CD4-positive, alpha-beta memory T cell (primary cell): ENCODE data around the gene MICAL2. TPM values are rescaled to one million over a fixed set of nuclear protein-coding genes. Genes with fewer than 3 reads are reported as not detected.

Source experiments
- CTCF ChIA-PET: fragments of 350-600 bp; sonication (Branson Sonifier 250); formaldehyde crosslinking; loops from one replicate; lab custom pipeline; 2021; ENCODE audit warnings: inconsistent platforms; ENCODE audit not compliant: partially characterized antibody; lab: Charles Lee
- POLR2A ChIA-PET: fragments of 350-600 bp; sonication (Branson Sonifier 250); formaldehyde crosslinking; loops from one replicate; lab custom pipeline; 2021; ENCODE audit not compliant: partially characterized antibody; lab: Charles Lee
- DNase-seq, 5 donors: peaks; one replicate each; pipeline versions ENCODE4 v3.0.0 to v3.0.0-alpha.2; 2020 to 2022; ENCODE audit warnings: mixed read lengths in 1 of 5
- H3K27ac ChIP-seq: one replicate; pipeline ENCODE4 v1.7.0; 2013; ENCODE audit warnings: low read depth, low read length
- H3K27me3 ChIP-seq: 2 replicates; pipeline ENCODE4 v1.7.0; 2013; ENCODE audit warnings: mild to moderate bottlenecking, low read length, moderate library complexity; ENCODE audit not compliant: insufficient read depth
- H3K36me3 ChIP-seq: 2 replicates; pipeline ENCODE4 v1.7.0; 2013; ENCODE audit warnings: mild to moderate bottlenecking, low read length, moderate library complexity; ENCODE audit not compliant: insufficient read depth
- H3K4me1 ChIP-seq: 2 replicates; pipeline ENCODE4 v1.7.0; 2013; ENCODE audit warnings: mild to moderate bottlenecking, low read length, moderate library complexity; ENCODE audit not compliant: insufficient read depth
- H3K4me3 ChIP-seq, 2 donors: one replicate each; pipeline ENCODE4 v1.7.0; 2013; ENCODE audit warnings: low read length in 2 of 2, mild to moderate bottlenecking in 1 of 2
- H3K9me3 ChIP-seq, 2 donors: one replicate each; pipeline ENCODE4 v1.7.0; 2013; ENCODE audit warnings: low read length in 2 of 2, control low read depth in 1 of 2; ENCODE audit not compliant: control insufficient read depth in 1 of 2
- H3K27ac Mint-ChIP-seq, 7 donors: one replicate each; pipeline ENCODE4 v1.8.0; 2020 to 2021; ENCODE audit warnings: mixed read lengths in 7 of 7, mild to moderate bottlenecking in 6 of 7, inconsistent platforms in 3 of 7, moderate library complexity in 3 of 7
- H3K27me3 Mint-ChIP-seq, 2 donors: one replicate each; pipeline ENCODE4 v1.8.0; 2020 to 2021; ENCODE audit warnings: mixed read lengths in 2 of 2
- H3K36me3 Mint-ChIP-seq, 2 donors: one replicate each; pipeline ENCODE4 v1.8.0; 2020 to 2021; ENCODE audit warnings: mixed read lengths in 2 of 2, inconsistent platforms in 1 of 2, mild to moderate bottlenecking in 1 of 2
- H3K4me1 Mint-ChIP-seq, 4 donors: one replicate each; pipeline ENCODE4 v1.8.0; 2020 to 2021; ENCODE audit warnings: mixed read lengths in 4 of 4, mild to moderate bottlenecking in 1 of 4
- H3K4me3 Mint-ChIP-seq, 8 donors: one replicate each; pipeline ENCODE4 v1.8.0; 2020 to 2021; ENCODE audit warnings: mixed read lengths in 8 of 8, mild to moderate bottlenecking in 7 of 8, moderate library complexity in 6 of 8, inconsistent platforms in 3 of 8
- H3K9me3 Mint-ChIP-seq, 8 donors: one replicate each; pipeline ENCODE4 v1.8.0; 2020 to 2021; ENCODE audit warnings: mixed read lengths in 8 of 8, mild to moderate bottlenecking in 5 of 8, inconsistent platforms in 3 of 8, moderate library complexity in 1 of 8
- intact Hi-C: fragments of 100-400 bp; cut with micrococcal nuclease; formaldehyde crosslinking; loops from one replicate; pipeline ENCODE4 v1.15.1; 2023
- polyA plus RNA-seq, 2 donors: library from polyadenylated mRNA; unstranded; fragments of 300-500 nt; fragmentation: Illumina TruSeq; gene quantifications; one replicate each; pipeline ENCODE4 v1.2.3, GENCODE V29; 2021
- total RNA-seq, 2 experiments: library from RNA; stranded (reverse); gene quantifications; one replicate each; pipeline ENCODE4 v1.2.3, GENCODE V29; 2021

The MICAL2 gene
- total and polyA plus RNA-seq, 4 experiments from 2014 or later, result 10.9 to 38.8 (median 28.2) TPM

- Histone ChIP-seq H3K27ac (no peak overlapping the region), H3K4me1 (peaks cover under 1% of the 10 kb centered on the region), H3K36me3 (no peaks in the 10 kb centered on the region), H3K27me3 (no peaks in the 10 kb centered on the region), H3K4me3 (no peak overlapping the region), H3K9me3 (no peaks in the 10 kb centered on the region)
- H3K27me3 Mint-ChIP-seq, result no peaks in the 10 kb centered on the region
- no peak overlapping the region for H3K4me3 Mint-ChIP-seq
- POLR2A ChIA-PET, result no interaction called here
- no peaks in the 10 kb centered on the region for H3K9me3 Mint-ChIP-seq
- CTCF ChIA-PET, result interaction anchor here (0.7 to 17.6 kb wide), 12 partner anchors 6 to 606 kb away, joined by 3 to 540 read pairs (median 9); no protein-coding TSS in a partner anchor
- no peak for DNase-seq
- intact Hi-C loops, result loop anchor here (5.0 kb wide), 1 partner anchor 352 kb away; no protein-coding TSS in a partner anchor
- no peaks in the 10 kb centered on the region for H3K36me3 Mint-ChIP-seq
- no peak overlapping the region for H3K27ac Mint-ChIP-seq
- H3K4me1 Mint-ChIP-seq, result peaks cover 2 to 9% (median 4%) of the 10 kb centered on the region in 4 donors
These were observed 174.1 kb downstream of the MICAL2 start for GRCh38 chr11:12284316-12285050.

- intact Hi-C loops, result no loop called here
- Mint-ChIP-seq H3K27ac (no peak overlapping the region), H3K9me3 (no peaks in the 10 kb centered on the region), H3K27me3 (no peaks in the 10 kb centered on the region), H3K4me3 (no peak overlapping the region), H3K4me1 (peaks cover 4 to 14% (median 10%) of the 10 kb centered on the region in 4 donors), H3K36me3 (no peaks in the 10 kb centered on the region)
- ChIA-PET POLR2A (no interaction called here), CTCF (interaction anchor here (1.0 to 17.6 kb wide), 9 partner anchors 15 to 606 kb away, joined by 3 to 540 read pairs (median 9); no protein-coding TSS in a partner anchor)
- H3K27me3 ChIP-seq, result no peaks in the 10 kb centered on the region
- H3K9me3 ChIP-seq, result no peaks in the 10 kb centered on the region
- H3K4me3 ChIP-seq, result no peak overlapping the region
- DNase-seq, result no peak
- no peak overlapping the region for H3K27ac ChIP-seq
- no peaks in the 10 kb centered on the region for H3K36me3 ChIP-seq
- peaks cover 7% of the 10 kb centered on the region for H3K4me1 ChIP-seq
These were observed 174.7 kb downstream of the MICAL2 start for GRCh38 chr11:12285106-12285505.

DNA sequence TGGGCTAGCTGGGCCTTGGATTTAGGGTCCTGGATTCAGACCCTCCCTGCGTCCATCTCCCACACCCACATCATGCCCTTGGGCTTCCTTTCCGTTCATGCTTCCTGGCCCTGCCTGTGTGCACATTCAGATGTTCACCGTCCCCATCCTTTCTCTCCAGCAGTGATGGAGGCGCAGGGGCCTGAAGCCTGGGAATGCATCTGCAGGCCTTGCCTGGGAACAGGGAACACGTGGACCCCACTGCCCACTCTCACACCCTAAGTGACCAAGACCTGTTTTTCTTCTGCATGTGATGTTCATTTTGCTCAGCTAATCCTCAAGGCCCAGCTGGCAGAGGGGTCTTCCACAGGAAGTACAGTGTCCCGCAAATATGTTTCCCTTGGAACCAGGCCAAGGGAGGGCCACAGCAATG lies 175.4 kb downstream of the MICAL2 start:
- Histone ChIP-seq H3K27ac (no peak overlapping the region), H3K4me1 (peaks cover 14% of the 10 kb centered on the region), H3K4me3 (no peak overlapping the region), H3K36me3 (no peaks in the 10 kb centered on the region), H3K9me3 (no peaks in the 10 kb centered on the region), H3K27me3 (no peaks in the 10 kb centered on the region)
- DNase-seq, result no peak
- H3K27me3 Mint-ChIP-seq, result peaks cover 0 to 2% of the 10 kb centered on the region in 2 donors
- H3K4me3 Mint-ChIP-seq, result no peak overlapping the region
- no peaks in the 10 kb centered on the region for H3K9me3 Mint-ChIP-seq
- no peaks in the 10 kb centered on the region for H3K36me3 Mint-ChIP-seq
- ChIA-PET CTCF (interaction anchor here (0.6 to 17.6 kb wide), 4 partner anchors 22 to 237 kb away, joined by 3 to 540 read pairs (median 3); no protein-coding TSS in a partner anchor), POLR2A (no interaction called here)
- H3K27ac Mint-ChIP-seq, result no peak overlapping the region
- intact Hi-C loops, result no loop called here
- H3K4me1 Mint-ChIP-seq, result peaks cover 7 to 21% (median 15%) of the 10 kb centered on the region in 4 donors

DNA sequence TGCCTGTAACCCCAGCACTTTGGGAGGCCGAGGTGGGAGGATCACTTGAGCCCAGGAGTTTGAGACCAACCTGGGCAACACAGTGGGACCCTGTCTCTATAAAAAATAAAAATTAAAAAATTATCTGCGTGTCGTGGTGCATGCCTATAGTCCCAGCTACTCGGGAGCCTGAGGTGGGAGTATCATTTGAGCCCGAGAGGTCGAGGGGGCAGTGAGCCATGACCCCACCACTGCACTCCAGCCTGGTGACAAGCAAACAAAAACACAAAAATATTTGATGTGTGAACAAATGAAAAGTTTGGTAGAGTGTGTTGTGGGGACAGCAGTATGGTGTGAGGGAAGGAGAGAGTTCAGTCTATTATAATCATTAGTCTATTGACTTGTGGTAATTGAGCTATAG lies 176.2 kb downstream of the MICAL2 start:
- peaks cover 0 to 2% of the 10 kb centered on the region in 2 donors for H3K27me3 Mint-ChIP-seq
- H3K9me3 Mint-ChIP-seq, result no peaks in the 10 kb centered on the region
- ChIA-PET POLR2A (no interaction called here), CTCF (interaction anchor here (0.6 to 17.6 kb wide), 8 partner anchors 19 to 609 kb away, joined by 3 to 540 read pairs (median 4); no protein-coding TSS in a partner anchor)
- no peak overlapping the region for H3K27ac ChIP-seq
- H3K4me3 ChIP-seq, result no peak overlapping the region
- H3K9me3 ChIP-seq, result no peaks in the 10 kb centered on the region
- no peak overlapping the region for H3K4me3 Mint-ChIP-seq
- peaks cover 7 to 28% (median 16%) of the 10 kb centered on the region in 4 donors for H3K4me1 Mint-ChIP-seq
- no peak for DNase-seq
- no peaks in the 10 kb centered on the region for H3K27me3 ChIP-seq
- H3K36me3 Mint-ChIP-seq, result no peaks in the 10 kb centered on the region
- intact Hi-C loops, result no loop called here
- no peak overlapping the region for H3K27ac Mint-ChIP-seq
- H3K36me3 ChIP-seq, result no peaks in the 10 kb centered on the region
- H3K4me1 ChIP-seq, result peaks cover 14% of the 10 kb centered on the region

DNA sequence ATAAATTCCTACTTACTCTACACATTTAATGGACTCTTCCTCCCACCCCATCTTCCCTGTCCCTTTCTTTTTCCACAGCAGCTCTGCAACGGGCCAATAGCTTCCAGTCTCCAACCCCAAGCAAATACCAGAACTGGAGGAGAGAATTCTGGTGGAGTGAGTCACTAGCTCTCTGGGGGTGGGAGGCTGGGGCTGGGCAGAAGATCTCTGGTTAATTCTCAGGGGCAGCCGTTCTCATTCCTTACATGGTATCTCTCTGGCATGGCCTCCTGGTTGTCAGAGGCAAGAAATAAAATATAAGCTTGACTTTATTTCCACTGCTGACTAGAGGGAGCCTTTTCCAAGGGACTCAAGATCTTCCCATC lies 176.6 kb downstream of the MICAL2 start:
- peaks cover 0 to under 1% of the 10 kb centered on the region in 2 donors for H3K36me3 Mint-ChIP-seq
- Histone ChIP-seq H3K4me1 (peaks cover 14% of the 10 kb centered on the region), H3K27me3 (no peaks in the 10 kb centered on the region), H3K27ac (no peak overlapping the region), H3K9me3 (no peaks in the 10 kb centered on the region), H3K4me3 (no peak overlapping the region), H3K36me3 (no peaks in the 10 kb centered on the region)
- CTCF ChIA-PET, result interaction anchor here (0.7 to 17.6 kb wide), 6 partner anchors 19 to 608 kb away, joined by 3 to 540 read pairs (median 4); no protein-coding TSS in a partner anchor
- no peak overlapping the region for H3K27ac Mint-ChIP-seq
- POLR2A ChIA-PET, result no interaction called here
- no peak for DNase-seq
- intact Hi-C loops, result no loop called here
- H3K27me3 Mint-ChIP-seq, result peaks cover 0 to 2% of the 10 kb centered on the region in 2 donors
- peaks cover 7 to 28% (median 16%) of the 10 kb centered on the region in 4 donors for H3K4me1 Mint-ChIP-seq
- H3K9me3 Mint-ChIP-seq, result no peaks in the 10 kb centered on the region
- H3K4me3 Mint-ChIP-seq, result no peak overlapping the region

- no peak overlapping the region for H3K4me3 ChIP-seq
- Mint-ChIP-seq H3K4me3 (no peak overlapping the region), H3K27ac (no peak overlapping the region), H3K9me3 (no peaks in the 10 kb centered on the region), H3K27me3 (peaks cover 0 to 2% of the 10 kb centered on the region in 2 donors), H3K36me3 (peaks cover 0 to 4% of the 10 kb centered on the region in 2 donors), H3K4me1 (peaks cover 7 to 28% (median 19%) of the 10 kb centered on the region in 4 donors)
- DNase-seq, result no peak
- POLR2A ChIA-PET, result no interaction called here
- no peaks in the 10 kb centered on the region for H3K9me3 ChIP-seq
- peaks cover 14% of the 10 kb centered on the region for H3K4me1 ChIP-seq
- CTCF ChIA-PET, result interaction anchor here (0.6 to 17.6 kb wide), 12 partner anchors 10 to 608 kb away, joined by 3 to 540 read pairs (median 5); no protein-coding TSS in a partner anchor
- intact Hi-C loops, result loop anchor here (1.0 kb wide), 1 partner anchor 601 kb away; no protein-coding TSS in a partner anchor
- no peaks in the 10 kb centered on the region for H3K36me3 ChIP-seq
- no peak overlapping the region for H3K27ac ChIP-seq
- H3K27me3 ChIP-seq, result no peaks in the 10 kb centered on the region
These were observed 177.2 kb downstream of the MICAL2 start for GRCh38 chr11:12287374-12288211.
